ENCODE measurements around the gene POC1A. TPM values are rescaled to one million over a fixed set of nuclear protein-coding genes. Genes with fewer than 3 reads are reported as not detected.

POC1A gene
- total RNA-seq, 1 donor, result 1.8 TPM

DNA sequence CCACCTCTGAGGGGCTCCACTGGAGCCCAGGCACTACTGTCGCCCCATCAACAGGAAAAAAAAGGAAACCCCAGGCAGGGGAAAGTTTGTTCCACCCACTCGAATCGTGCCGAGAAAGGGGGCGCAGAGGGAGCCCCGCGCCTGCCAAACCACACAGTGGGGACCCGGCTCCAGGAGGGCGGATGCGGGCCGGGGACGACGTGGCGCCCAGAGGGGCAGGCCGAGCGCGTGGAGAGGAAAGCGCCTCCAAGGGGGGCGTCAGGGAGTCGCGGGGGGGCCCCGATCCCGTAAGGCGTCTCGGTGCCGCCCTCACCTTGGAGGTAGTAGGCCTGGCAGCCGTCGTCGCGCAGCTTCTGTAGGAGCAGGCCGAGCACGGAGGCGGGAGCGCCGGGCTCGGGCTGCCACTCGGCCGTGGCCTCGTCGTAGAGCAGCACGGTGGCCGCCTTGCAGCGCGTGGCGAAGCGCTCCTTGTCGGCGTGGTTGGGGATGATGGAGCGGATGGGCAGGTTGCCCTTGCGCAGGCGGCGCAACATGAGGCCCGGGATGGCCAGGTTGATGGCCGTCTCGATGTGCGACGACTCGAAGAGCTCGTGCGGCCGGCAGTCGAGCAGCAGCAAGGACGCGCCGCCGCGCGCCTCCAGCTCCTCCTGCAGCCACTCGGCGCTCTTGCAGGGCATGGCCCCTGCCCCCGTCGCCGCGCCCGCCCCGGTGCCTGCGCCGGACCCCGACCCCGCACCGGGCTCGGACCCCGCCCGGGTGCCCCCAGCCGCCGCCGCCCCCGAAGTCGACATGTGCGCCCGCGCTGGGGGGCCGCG is 98.5 kb downstream of the POC1A start:
- H3K27me3 ChIP-seq (ENCODE audit: insufficient read depth, low read length), result no peaks in the 10 kb centered on the region
- H3K27ac ChIP-seq (ENCODE audit: low read depth, low read length), result peak overlapping the region; percentile 77
- H3K79me2 ChIP-seq (ENCODE audit: insufficient read depth, low read length), result peaks cover 58% of the 10 kb centered on the region
- TF ChIP-seq, protein P1, sequence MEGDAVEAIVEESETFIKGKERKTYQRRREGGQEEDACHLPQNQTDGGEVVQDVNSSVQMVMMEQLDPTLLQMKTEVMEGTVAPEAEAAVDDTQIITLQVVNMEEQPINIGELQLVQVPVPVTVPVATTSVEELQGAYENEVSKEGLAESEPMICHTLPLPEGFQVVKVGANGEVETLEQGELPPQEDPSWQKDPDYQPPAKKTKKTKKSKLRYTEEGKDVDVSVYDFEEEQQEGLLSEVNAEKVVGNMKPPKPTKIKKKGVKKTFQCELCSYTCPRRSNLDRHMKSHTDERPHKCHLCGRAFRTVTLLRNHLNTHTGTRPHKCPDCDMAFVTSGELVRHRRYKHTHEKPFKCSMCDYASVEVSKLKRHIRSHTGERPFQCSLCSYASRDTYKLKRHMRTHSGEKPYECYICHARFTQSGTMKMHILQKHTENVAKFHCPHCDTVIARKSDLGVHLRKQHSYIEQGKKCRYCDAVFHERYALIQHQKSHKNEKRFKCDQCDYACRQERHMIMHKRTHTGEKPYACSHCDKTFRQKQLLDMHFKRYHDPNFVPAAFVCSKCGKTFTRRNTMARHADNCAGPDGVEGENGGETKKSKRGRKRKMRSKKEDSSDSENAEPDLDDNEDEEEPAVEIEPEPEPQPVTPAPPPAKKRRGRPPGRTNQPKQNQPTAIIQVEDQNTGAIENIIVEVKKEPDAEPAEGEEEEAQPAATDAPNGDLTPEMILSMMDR (IDR thresholded peaks at IDR 0.05; ENCODE audit: extremely low read depth, low read depth, low read length), result peak; percentile 7
- peak; percentile 93 for DNase-seq (ENCODE audit: insufficient read length, low spot score, missing footprints)
- H3K4me1 ChIP-seq (ENCODE audit: insufficient read depth, low read length), result peaks cover 38% of the 10 kb centered on the region
- peak overlapping the region; percentile 94 for H3K4me3 ChIP-seq (ENCODE audit: insufficient read depth, low read length)
- peaks cover 31% of the 10 kb centered on the region for H3K36me3 ChIP-seq (ENCODE audit: insufficient read depth, low read length)
- no peaks in the 10 kb centered on the region for H3K9me3 ChIP-seq (ENCODE audit: low read depth, low read length)
- H2AFZ ChIP-seq (ENCODE audit: low read length), result peak overlapping the region; percentile 77
- peak overlapping the region; percentile 95 for H3K4me2 ChIP-seq (ENCODE audit: insufficient read depth, low read length)
- H4K20me1 ChIP-seq (ENCODE audit: insufficient read depth, low read length), result peaks cover 22% of the 10 kb centered on the region

DNA sequence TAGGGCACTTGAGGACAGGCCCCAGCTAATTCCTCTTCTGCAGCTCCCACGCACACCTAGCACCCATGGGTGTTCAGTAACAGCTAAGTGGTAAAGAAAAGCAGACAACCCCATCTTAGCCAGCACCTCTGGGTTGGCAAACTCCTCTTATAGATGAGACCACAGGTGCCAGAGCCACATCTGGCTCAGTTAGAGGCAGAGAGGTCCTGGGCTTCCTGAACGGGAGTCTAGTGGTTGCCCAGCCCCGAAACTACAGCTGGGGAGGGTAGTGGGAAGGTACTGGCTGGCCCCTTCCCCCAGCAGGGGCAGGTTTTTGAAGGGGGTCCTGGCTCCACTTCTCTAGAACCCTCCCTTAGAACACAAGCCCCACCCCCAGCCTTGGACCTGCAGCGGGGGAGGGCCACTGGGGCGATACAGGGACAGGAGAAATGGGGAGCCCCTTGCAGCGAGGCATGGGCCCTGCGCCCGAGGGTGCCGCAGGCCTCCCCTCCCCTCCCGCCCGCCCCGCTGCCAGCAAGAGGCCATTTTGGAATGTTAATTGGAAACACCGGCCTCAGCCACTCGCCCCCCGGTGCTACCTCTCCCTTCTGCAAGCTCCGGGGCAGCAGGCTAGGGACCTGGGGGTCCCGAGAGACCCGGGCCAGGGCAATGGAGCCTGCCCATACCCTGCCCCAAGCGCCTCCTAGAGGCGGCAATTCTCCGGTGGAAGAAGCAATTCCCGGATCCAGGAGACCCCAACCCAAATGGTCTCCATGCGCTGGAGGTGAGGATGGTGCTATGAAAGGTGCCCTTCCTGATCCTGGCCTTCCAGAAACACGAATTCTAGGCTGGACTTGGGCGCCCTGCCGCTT is 99.3 kb downstream of the POC1A start:
- Histone ChIP-seq H3K36me3 (ENCODE audit: insufficient read depth, low read length) (peaks cover 40% of the 10 kb centered on the region), H3K4me2 (ENCODE audit: insufficient read depth, low read length) (peak overlapping the region; percentile 95), H3K9me3 (ENCODE audit: low read depth, low read length) (no peaks in the 10 kb centered on the region), H3K27ac (ENCODE audit: low read depth, low read length) (peak overlapping the region; percentile 77), H3K4me1 (ENCODE audit: insufficient read depth, low read length) (peaks cover 38% of the 10 kb centered on the region), H2AFZ (ENCODE audit: low read length) (peak overlapping the region; percentile 77), H3K27me3 (ENCODE audit: insufficient read depth, low read length) (no peaks in the 10 kb centered on the region), H4K20me1 (ENCODE audit: insufficient read depth, low read length) (peaks cover 22% of the 10 kb centered on the region), H3K79me2 (ENCODE audit: insufficient read depth, low read length) (peaks cover 66% of the 10 kb centered on the region), H3K4me3 (ENCODE audit: insufficient read depth, low read length) (peak overlapping the region; percentile 94)
- peak; percentile 92 for DNase-seq (ENCODE audit: insufficient read length, low spot score, missing footprints)
- TF ChIP-seq, protein P1 (IDR thresholded peaks at IDR 0.05; ENCODE audit: extremely low read depth, low read depth, low read length), result peak; percentile 31

DNA sequence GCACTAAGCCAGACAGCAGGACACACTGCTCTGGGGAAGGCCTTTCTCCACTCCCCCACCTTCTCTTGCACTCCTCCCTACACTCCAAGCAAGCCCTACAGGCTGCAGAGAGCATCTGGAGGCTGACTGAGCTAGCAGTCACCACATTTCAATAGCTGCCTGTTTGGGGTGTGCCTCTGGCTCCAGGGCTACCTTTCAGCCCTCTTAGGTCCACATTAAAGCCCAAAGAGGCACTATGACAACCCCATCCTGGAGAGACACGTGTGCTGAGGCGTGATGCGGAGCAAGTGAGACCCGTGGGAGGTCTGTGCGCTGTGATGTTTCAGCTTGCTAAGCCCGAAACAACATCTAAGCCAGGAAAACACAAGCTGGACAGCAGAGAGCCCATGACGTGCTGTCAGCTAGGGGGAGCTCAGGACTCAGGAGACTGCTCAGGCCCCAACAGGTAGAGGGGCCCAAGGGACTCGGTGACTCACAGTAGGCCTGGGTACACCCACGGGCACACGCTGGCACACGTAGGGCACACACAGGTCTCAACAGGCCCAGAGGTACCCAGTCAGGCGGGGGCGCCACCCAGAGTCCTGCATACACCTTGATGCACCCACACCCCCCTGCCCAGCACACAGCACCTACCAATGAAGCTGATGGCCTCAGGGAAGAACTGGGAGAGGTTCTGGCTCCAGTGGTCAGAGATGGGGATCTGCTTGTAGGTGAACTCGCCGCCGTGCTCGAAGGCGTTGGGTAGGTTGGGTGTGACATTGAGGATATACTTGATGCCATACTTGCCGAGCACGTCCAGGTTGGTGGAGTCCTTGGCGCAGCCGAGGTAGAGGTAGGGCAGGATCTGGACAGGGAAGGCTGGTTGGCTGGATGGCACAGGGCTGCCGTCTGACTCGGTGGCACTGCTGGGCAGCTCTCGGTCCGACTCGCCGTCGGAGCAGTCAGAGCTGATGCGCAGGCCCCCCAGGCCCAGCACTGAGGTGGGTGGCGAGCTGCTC is 100.6 kb downstream of the POC1A start:
- Histone ChIP-seq H3K4me2 (ENCODE audit: insufficient read depth, low read length) (peak overlapping the region; percentile 95), H3K9me3 (ENCODE audit: low read depth, low read length) (no peaks in the 10 kb centered on the region), H3K27me3 (ENCODE audit: insufficient read depth, low read length) (no peaks in the 10 kb centered on the region), H3K4me1 (ENCODE audit: insufficient read depth, low read length) (peaks cover 38% of the 10 kb centered on the region), H3K79me2 (ENCODE audit: insufficient read depth, low read length) (peaks cover 75% of the 10 kb centered on the region), H3K27ac (ENCODE audit: low read depth, low read length) (peak overlapping the region; percentile 82), H3K4me3 (ENCODE audit: insufficient read depth, low read length) (peak overlapping the region; percentile 94), H3K36me3 (ENCODE audit: insufficient read depth, low read length) (peaks cover 52% of the 10 kb centered on the region), H2AFZ (ENCODE audit: low read length) (no peak overlapping the region), H4K20me1 (ENCODE audit: insufficient read depth, low read length) (peaks cover 22% of the 10 kb centered on the region)
- peak; percentile 93 for DNase-seq (ENCODE audit: insufficient read length, low spot score, missing footprints)
- TF ChIP-seq, protein P1 (IDR thresholded peaks at IDR 0.05; ENCODE audit: extremely low read depth, low read depth, low read length), result peak; percentile 25
